ENCODE measurements around the gene TRIM2.

DNA sequence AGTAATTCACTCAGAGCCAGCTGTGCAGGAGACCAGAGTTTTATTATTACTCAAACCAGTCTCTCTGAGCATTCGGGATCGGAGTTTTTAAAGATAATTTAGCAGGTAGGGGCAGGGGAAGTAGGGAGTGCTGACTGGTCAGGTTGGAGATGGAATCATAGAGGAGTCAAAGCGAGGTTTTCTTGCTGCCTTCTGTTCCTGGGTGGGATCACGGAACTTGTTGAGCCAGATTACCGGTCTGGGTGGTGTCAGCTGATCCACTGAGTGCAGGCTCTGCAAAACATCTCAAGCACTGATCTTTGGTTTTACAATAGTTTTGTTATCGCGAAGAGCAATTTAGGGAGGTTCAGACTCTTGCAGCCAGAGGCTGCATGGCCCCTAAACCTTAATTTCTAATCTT, 63.6 kb downstream of the TRIM2 start:
- no peak for TF ChIP-seq POLR2AphosphoS5 (IDR thresholded peaks at IDR 0.05; ENCODE audit: low read depth, low read length)
- no peak for TF ChIP-seq PAX5 (IDR thresholded peaks at IDR 0.05; ENCODE audit: insufficient read depth, low read length, severe bottlenecking)
- TF ChIP-seq POU2F2 (IDR thresholded peaks at IDR 0.05; ENCODE audit: low read depth, low read length), result no peak
- TF ChIP-seq POLR2A (IDR thresholded peaks at IDR 0.05; ENCODE audit: low read depth, low read length), result no peak
- no peak for TF ChIP-seq SPI1 (IDR thresholded peaks at IDR 0.05; ENCODE audit: low read depth, low read length)
- no peak for TF ChIP-seq TAF1 (IDR thresholded peaks at IDR 0.05; ENCODE audit: low read depth, low read length)

All from GM12891 (cell line).